Bronchial epithelial cell (primary cell): ENCODE measurements around the gene RAB11FIP4. TPM values are rescaled to one million over a fixed set of nuclear protein-coding genes. Genes with fewer than 3 reads are reported as not detected.

Source experiments
- DNase-seq: peaks from one replicate; pipeline ENCODE4 v3.0.0-alpha.2; 2010; ENCODE audit warnings: low read depth
- FAIRE-seq: peaks from 2 replicates; lab custom pipeline; 2011; peaks lifted over from hg19 to GRCh38; lab: Jason Lieb, UNC
- H3K27me3 ChIP-seq: 2 replicates; pipeline ENCODE4 v1.5.1; 2011; ENCODE audit warnings: low read length; ENCODE audit not compliant: control insufficient read depth, insufficient read depth
- H3K36me3 ChIP-seq: 2 replicates; pipeline ENCODE4 v1.5.1; 2011; ENCODE audit warnings: low read length; ENCODE audit not compliant: control insufficient read depth, insufficient read depth
- H3K4me3 ChIP-seq: 2 replicates; pipeline ENCODE4 v1.5.1; 2011; ENCODE audit warnings: mild to moderate bottlenecking, low read depth, low read length, control low read depth
- total RNA-seq: library from RNA; depleted of rRNA; stranded (reverse); fragments of >200 nt; gene quantifications from 2 replicates; pipeline ENCODE4 v1.2.1, GENCODE V29; 2014
- TF ChIP-seq, protein P1 (sequence below): IDR thresholded peaks from 2 replicates; pipeline ENCODE4 v1.5.1; 2011; ENCODE audit warnings: mild to moderate bottlenecking, moderate library complexity, low read length, control low read depth, inconsistent platforms; ENCODE audit not compliant: insufficient read depth, severe bottlenecking

RAB11FIP4 gene
- total RNA-seq, 1 donor from 2014 or later = 17.6 TPM

- FAIRE-seq (peak; percentile 36), DNase-seq (peak; percentile 59)
- Histone ChIP-seq H3K27me3 (no peaks in the 10 kb centered on the region), H3K36me3 (peaks cover 25% of the 10 kb centered on the region), H3K4me3 (no peak overlapping the region)
- TF ChIP-seq, protein P1, sequence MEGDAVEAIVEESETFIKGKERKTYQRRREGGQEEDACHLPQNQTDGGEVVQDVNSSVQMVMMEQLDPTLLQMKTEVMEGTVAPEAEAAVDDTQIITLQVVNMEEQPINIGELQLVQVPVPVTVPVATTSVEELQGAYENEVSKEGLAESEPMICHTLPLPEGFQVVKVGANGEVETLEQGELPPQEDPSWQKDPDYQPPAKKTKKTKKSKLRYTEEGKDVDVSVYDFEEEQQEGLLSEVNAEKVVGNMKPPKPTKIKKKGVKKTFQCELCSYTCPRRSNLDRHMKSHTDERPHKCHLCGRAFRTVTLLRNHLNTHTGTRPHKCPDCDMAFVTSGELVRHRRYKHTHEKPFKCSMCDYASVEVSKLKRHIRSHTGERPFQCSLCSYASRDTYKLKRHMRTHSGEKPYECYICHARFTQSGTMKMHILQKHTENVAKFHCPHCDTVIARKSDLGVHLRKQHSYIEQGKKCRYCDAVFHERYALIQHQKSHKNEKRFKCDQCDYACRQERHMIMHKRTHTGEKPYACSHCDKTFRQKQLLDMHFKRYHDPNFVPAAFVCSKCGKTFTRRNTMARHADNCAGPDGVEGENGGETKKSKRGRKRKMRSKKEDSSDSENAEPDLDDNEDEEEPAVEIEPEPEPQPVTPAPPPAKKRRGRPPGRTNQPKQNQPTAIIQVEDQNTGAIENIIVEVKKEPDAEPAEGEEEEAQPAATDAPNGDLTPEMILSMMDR = peak; percentile 92
Observed at GRCh38 chr17:31524926-31525800, 133.7 kb downstream of the RAB11FIP4 start.

DNA sequence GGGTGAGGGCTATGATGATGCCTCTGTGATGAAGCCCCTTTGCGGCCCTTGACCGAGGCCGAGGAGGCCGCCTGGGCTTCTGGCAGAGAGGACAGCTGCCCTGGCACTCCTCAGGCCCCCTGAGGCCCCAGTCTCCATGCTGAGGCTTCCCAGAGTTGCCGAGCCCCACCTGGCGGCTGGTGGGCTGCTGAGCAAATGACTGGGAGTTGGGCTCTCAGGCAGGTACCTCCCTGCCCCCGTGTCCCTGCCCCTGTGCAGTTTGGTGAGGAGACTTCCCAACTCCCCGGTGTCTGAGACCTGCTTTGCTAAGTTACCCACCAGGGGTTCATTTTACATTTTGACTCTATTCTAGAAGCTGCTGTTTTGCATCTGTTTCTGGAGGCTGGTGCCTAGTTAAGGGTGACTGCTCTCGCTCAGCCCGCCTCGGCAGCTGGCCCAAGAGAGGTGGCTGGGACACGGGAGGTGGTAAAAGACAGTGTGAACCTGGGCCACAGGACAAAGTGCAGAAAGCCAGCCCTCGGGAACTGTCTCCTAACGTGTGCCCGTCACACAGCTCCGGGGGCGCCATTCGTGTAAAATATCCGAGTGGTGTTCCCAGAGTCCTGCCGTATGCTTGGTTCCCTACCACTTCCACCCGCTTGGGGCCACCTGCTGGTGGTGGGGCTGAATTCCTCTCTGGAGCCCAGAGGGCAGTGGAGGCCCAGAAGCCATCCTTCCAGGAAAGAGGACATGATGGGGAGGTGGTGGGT, 134.5 kb downstream of the RAB11FIP4 start:
- TF ChIP-seq, protein P1 = peak; percentile 37
- DNase-seq (no peak), FAIRE-seq (no peak)
- peaks cover 27% of the 10 kb centered on the region for H3K36me3 ChIP-seq
- no peak overlapping the region for H3K4me3 ChIP-seq
- H3K27me3 ChIP-seq = no peaks in the 10 kb centered on the region

GRCh38 chr17:31527606-31528005, 136.1 kb downstream of the RAB11FIP4 start:
- no peaks in the 10 kb centered on the region for H3K27me3 ChIP-seq
- H3K4me3 ChIP-seq = no peak overlapping the region
- no peak for FAIRE-seq
- TF ChIP-seq, protein P1 = no peak
- H3K36me3 ChIP-seq = peaks cover 29% of the 10 kb centered on the region
- DNase-seq = no peak

DNA sequence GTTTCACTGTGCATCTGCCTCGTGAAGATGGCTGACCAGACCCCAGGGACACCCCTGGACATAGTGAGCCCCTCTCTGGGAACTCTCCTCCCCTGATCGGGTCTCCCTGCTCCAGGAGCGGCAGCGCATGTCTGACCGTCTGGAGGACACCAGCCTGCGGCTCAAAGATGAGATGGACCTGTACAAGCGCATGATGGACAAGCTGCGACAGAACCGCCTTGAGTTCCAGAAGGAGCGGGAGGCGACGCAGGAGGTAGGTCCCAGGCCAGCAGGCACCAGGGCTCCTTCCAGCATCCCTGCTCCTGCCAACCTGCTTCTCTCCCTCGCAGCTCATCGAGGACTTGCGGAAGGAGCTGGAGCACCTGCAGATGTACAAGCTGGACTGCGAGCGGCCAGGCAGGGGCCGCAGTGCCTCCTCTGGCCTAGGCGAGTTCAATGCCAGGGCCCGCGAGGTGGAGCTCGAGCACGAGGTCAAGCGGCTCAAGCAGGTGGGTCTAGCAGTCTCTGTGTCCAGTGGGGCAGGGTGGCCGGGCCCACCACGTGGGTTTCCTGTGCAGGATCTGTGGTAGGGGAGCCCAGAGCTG, 136.9 kb downstream of the RAB11FIP4 start:
- Histone ChIP-seq H3K27me3 (no peaks in the 10 kb centered on the region), H3K36me3 (peaks cover 26% of the 10 kb centered on the region), H3K4me3 (no peak overlapping the region)
- FAIRE-seq (no peak), DNase-seq (no peak)
- TF ChIP-seq, protein P1 = no peak

DNA sequence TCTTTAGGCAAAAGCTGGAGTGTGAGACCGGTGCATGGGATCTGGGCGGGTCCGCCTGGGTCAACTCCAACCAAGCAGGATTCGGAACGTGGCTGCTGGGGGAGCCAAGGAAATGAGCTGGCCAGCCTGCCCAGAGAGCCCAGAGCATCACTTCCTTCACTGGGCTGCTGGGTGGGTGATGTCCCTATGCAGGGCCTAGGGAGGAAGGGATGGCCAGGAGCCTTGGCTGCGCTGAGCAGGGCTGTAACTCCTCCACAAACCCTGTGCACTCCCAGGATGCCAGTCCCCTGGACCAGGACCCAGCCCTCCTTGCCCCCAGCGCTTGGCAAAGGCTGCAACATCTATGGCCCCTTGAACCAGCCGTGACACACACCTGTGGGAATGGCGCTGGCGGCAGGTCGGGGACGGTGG, 138.4 kb downstream of the RAB11FIP4 start:
- DNase-seq = no peak
- TF ChIP-seq, protein P1 = no peak
- Histone ChIP-seq H3K4me3 (no peak overlapping the region), H3K36me3 (peaks cover 22% of the 10 kb centered on the region), H3K27me3 (no peaks in the 10 kb centered on the region)
- no peak for FAIRE-seq
